CD4-positive, alpha-beta memory T cell (primary cell): Measurements from ENCODE around the gene CHCHD5. TPM values are rescaled to one million over a fixed set of nuclear protein-coding genes. Genes with fewer than 3 reads are reported as not detected.

Source experiments
- CTCF ChIA-PET: fragments of 350-600 bp; sonication (Branson Sonifier 250); formaldehyde crosslinking; loops from one replicate; lab custom pipeline; 2021; ENCODE audit warnings: inconsistent platforms; ENCODE audit not compliant: partially characterized antibody; lab: Charles Lee
- POLR2A ChIA-PET: fragments of 350-600 bp; sonication (Branson Sonifier 250); formaldehyde crosslinking; loops from one replicate; lab custom pipeline; 2021; ENCODE audit not compliant: partially characterized antibody; lab: Charles Lee
- DNase-seq, 5 donors: peaks; one replicate each; pipeline versions ENCODE4 v3.0.0 to v3.0.0-alpha.2; 2020 to 2022; ENCODE audit warnings: mixed read lengths in 1 of 5
- H3K27ac ChIP-seq: one replicate; pipeline ENCODE4 v1.7.0; 2013; ENCODE audit warnings: low read depth, low read length
- H3K27me3 ChIP-seq: 2 replicates; pipeline ENCODE4 v1.7.0; 2013; ENCODE audit warnings: mild to moderate bottlenecking, low read length, moderate library complexity; ENCODE audit not compliant: insufficient read depth
- H3K36me3 ChIP-seq: 2 replicates; pipeline ENCODE4 v1.7.0; 2013; ENCODE audit warnings: mild to moderate bottlenecking, low read length, moderate library complexity; ENCODE audit not compliant: insufficient read depth
- H3K4me1 ChIP-seq: 2 replicates; pipeline ENCODE4 v1.7.0; 2013; ENCODE audit warnings: mild to moderate bottlenecking, low read length, moderate library complexity; ENCODE audit not compliant: insufficient read depth
- H3K4me3 ChIP-seq, 2 donors: one replicate each; pipeline ENCODE4 v1.7.0; 2013; ENCODE audit warnings: low read length in 2 of 2, mild to moderate bottlenecking in 1 of 2
- H3K9me3 ChIP-seq, 2 donors: one replicate each; pipeline ENCODE4 v1.7.0; 2013; ENCODE audit warnings: low read length in 2 of 2, control low read depth in 1 of 2; ENCODE audit not compliant: control insufficient read depth in 1 of 2
- H3K27ac Mint-ChIP-seq, 7 donors: one replicate each; pipeline ENCODE4 v1.8.0; 2020 to 2021; ENCODE audit warnings: mixed read lengths in 7 of 7, mild to moderate bottlenecking in 6 of 7, inconsistent platforms in 3 of 7, moderate library complexity in 3 of 7
- H3K27me3 Mint-ChIP-seq, 2 donors: one replicate each; pipeline ENCODE4 v1.8.0; 2020 to 2021; ENCODE audit warnings: mixed read lengths in 2 of 2
- H3K36me3 Mint-ChIP-seq, 2 donors: one replicate each; pipeline ENCODE4 v1.8.0; 2020 to 2021; ENCODE audit warnings: mixed read lengths in 2 of 2, inconsistent platforms in 1 of 2, mild to moderate bottlenecking in 1 of 2
- H3K4me1 Mint-ChIP-seq, 4 donors: one replicate each; pipeline ENCODE4 v1.8.0; 2020 to 2021; ENCODE audit warnings: mixed read lengths in 4 of 4, mild to moderate bottlenecking in 1 of 4
- H3K4me3 Mint-ChIP-seq, 8 donors: one replicate each; pipeline ENCODE4 v1.8.0; 2020 to 2021; ENCODE audit warnings: mixed read lengths in 8 of 8, mild to moderate bottlenecking in 7 of 8, moderate library complexity in 6 of 8, inconsistent platforms in 3 of 8
- H3K9me3 Mint-ChIP-seq, 8 donors: one replicate each; pipeline ENCODE4 v1.8.0; 2020 to 2021; ENCODE audit warnings: mixed read lengths in 8 of 8, mild to moderate bottlenecking in 5 of 8, inconsistent platforms in 3 of 8, moderate library complexity in 1 of 8
- intact Hi-C: fragments of 100-400 bp; cut with micrococcal nuclease; formaldehyde crosslinking; loops from one replicate; pipeline ENCODE4 v1.15.1; 2023
- polyA plus RNA-seq, 2 donors: library from polyadenylated mRNA; unstranded; fragments of 300-500 nt; fragmentation: Illumina TruSeq; gene quantifications; one replicate each; pipeline ENCODE4 v1.2.3, GENCODE V29; 2021
- total RNA-seq, 2 experiments: library from RNA; stranded (reverse); gene quantifications; one replicate each; pipeline ENCODE4 v1.2.3, GENCODE V29; 2021

The CHCHD5 gene
- total and polyA plus RNA-seq, 4 experiments from 2014 or later = 23.3 to 71.1 (median 32.5) TPM

- H3K27ac Mint-ChIP-seq = no peak overlapping the region
- Histone ChIP-seq H3K9me3 (no peaks in the 10 kb centered on the region), H3K27ac (no peak overlapping the region), H3K36me3 (peaks cover 58% of the 10 kb centered on the region), H3K27me3 (no peaks in the 10 kb centered on the region), H3K4me3 (no peak overlapping the region), H3K4me1 (no peaks in the 10 kb centered on the region)
- H3K4me1 Mint-ChIP-seq = no peaks in the 10 kb centered on the region
- H3K4me3 Mint-ChIP-seq = no peak overlapping the region
- ChIA-PET CTCF (no interaction called here), POLR2A (no interaction called here)
- H3K9me3 Mint-ChIP-seq = peaks cover 0 to 14% (median 7%) of the 10 kb centered on the region in 8 donors
- intact Hi-C loops = no loop called here
- no peak for DNase-seq
- no peaks in the 10 kb centered on the region for H3K27me3 Mint-ChIP-seq
- peaks cover 79 to 86% of the 10 kb centered on the region in 2 donors for H3K36me3 Mint-ChIP-seq
These were observed 12.4 kb upstream of the CHCHD5 start for GRCh38 chr2:112572005-112572404.

- peaks cover 2 to 9% (median 3%) of the 10 kb centered on the region in 4 donors for H3K4me1 Mint-ChIP-seq
- Histone ChIP-seq H3K4me3 (no peak overlapping the region), H3K9me3 (no peaks in the 10 kb centered on the region), H3K4me1 (peaks cover 4% of the 10 kb centered on the region), H3K36me3 (peaks cover 21% of the 10 kb centered on the region), H3K27me3 (no peaks in the 10 kb centered on the region), H3K27ac (no peak overlapping the region)
- no peak overlapping the region for H3K4me3 Mint-ChIP-seq
- ChIA-PET CTCF (interaction anchor here (2.9 kb wide), 1 partner anchor 97 kb away, joined by 11 read pairs; no protein-coding TSS in a partner anchor), POLR2A (no interaction called here)
- no peak overlapping the region for H3K27ac Mint-ChIP-seq
- no peaks in the 10 kb centered on the region for H3K9me3 Mint-ChIP-seq
- intact Hi-C loops = no loop called here
- H3K27me3 Mint-ChIP-seq = no peaks in the 10 kb centered on the region
- DNase-seq = no peak
- peaks cover 28 to 38% of the 10 kb centered on the region in 2 donors for H3K36me3 Mint-ChIP-seq
These were observed 6.7 kb upstream of the CHCHD5 start for GRCh38 chr2:112577756-112578155.

GRCh38 chr2:112579241-112579640 is 5.2 kb upstream of the CHCHD5 start:
- Histone ChIP-seq H3K27ac (no peak overlapping the region), H3K27me3 (no peaks in the 10 kb centered on the region), H3K9me3 (no peaks in the 10 kb centered on the region), H3K36me3 (peaks cover 16% of the 10 kb centered on the region), H3K4me3 (no peak overlapping the region), H3K4me1 (peaks cover 10% of the 10 kb centered on the region)
- ChIA-PET CTCF (interaction anchor here (0.9 to 2.9 kb wide), 2 partner anchors 98 to 113 kb away, joined by 4 to 11 read pairs; no protein-coding TSS in a partner anchor), POLR2A (no interaction called here)
- Mint-ChIP-seq H3K36me3 (peaks cover 24 to 29% of the 10 kb centered on the region in 2 donors), H3K27ac (no peak overlapping the region), H3K4me3 (no peak overlapping the region), H3K27me3 (no peaks in the 10 kb centered on the region), H3K9me3 (peaks cover 0 to 3% (median 0%) of the 10 kb centered on the region in 8 donors), H3K4me1 (peaks cover 8 to 23% (median 11%) of the 10 kb centered on the region in 4 donors)
- no peak for DNase-seq
- intact Hi-C loops = no loop called here

- CTCF ChIA-PET = no interaction called here
- H3K4me1 Mint-ChIP-seq = peaks cover 13 to 32% (median 18%) of the 10 kb centered on the region in 4 donors
- H3K36me3 Mint-ChIP-seq = peaks cover 19 to 29% of the 10 kb centered on the region in 2 donors
These were observed 4.3 kb upstream of the CHCHD5 start for GRCh38 chr2:112580084-112580483.

GRCh38 chr2:112582314-112582746 is 2.1 kb upstream of the CHCHD5 start:
- Histone ChIP-seq H3K36me3 (peaks cover 10% of the 10 kb centered on the region), H3K27ac (no peak overlapping the region), H3K9me3 (no peaks in the 10 kb centered on the region), H3K4me3 (no peak overlapping the region), H3K27me3 (no peaks in the 10 kb centered on the region), H3K4me1 (peaks cover 27% of the 10 kb centered on the region)
- H3K4me3 Mint-ChIP-seq = peak overlapping the region in 2 of 8 donors; percentile 13 to 61
- DNase-seq = peak in 4 of 5 donors; percentile 60 to 71 (median 64)
- peaks cover 18 to 49% (median 31%) of the 10 kb centered on the region in 4 donors for H3K4me1 Mint-ChIP-seq
- ChIA-PET POLR2A (interaction anchor here (0.6 to 3.8 kb wide), 3 partner anchors 40 to 461 kb away, joined by 3 to 27 read pairs (median 4); partner anchors contain the start of gene POLR1B), CTCF (interaction anchor here (1.4 to 3.5 kb wide), 3 partner anchors 34 to 144 kb away, joined by 6 to 27 read pairs (median 19); no protein-coding TSS in a partner anchor)
- peaks cover 7 to 21% of the 10 kb centered on the region in 2 donors for H3K36me3 Mint-ChIP-seq
- intact Hi-C loops = loop anchor here (1.0 to 5.0 kb wide), 2 partner anchors 101 to 145 kb away; no protein-coding TSS in a partner anchor
- peaks cover 0 to 3% (median 0%) of the 10 kb centered on the region in 8 donors for H3K9me3 Mint-ChIP-seq
- peak overlapping the region in 4 of 7 donors; percentile 50 to 95 (median 66) for H3K27ac Mint-ChIP-seq
- H3K27me3 Mint-ChIP-seq = no peaks in the 10 kb centered on the region

More at GRCh38 chr2:112580084-112580483, 4.3 kb upstream of the CHCHD5 start:
- POLR2A ChIA-PET = no interaction called here
- DNase-seq = no peak
- intact Hi-C loops = loop anchor here (5.0 kb wide), 1 partner anchor 147 kb away; no protein-coding TSS in a partner anchor
- H3K4me3 Mint-ChIP-seq = no peak overlapping the region
- no peaks in the 10 kb centered on the region for H3K27me3 Mint-ChIP-seq
- no peaks in the 10 kb centered on the region for H3K27me3 ChIP-seq
- peaks cover 11% of the 10 kb centered on the region for H3K36me3 ChIP-seq
- no peak overlapping the region for H3K27ac ChIP-seq
- H3K4me1 ChIP-seq = peaks cover 14% of the 10 kb centered on the region
- no peak overlapping the region for H3K4me3 ChIP-seq
- no peaks in the 10 kb centered on the region for H3K9me3 ChIP-seq
- peaks cover 0 to 3% (median 0%) of the 10 kb centered on the region in 8 donors for H3K9me3 Mint-ChIP-seq
- no peak overlapping the region for H3K27ac Mint-ChIP-seq

GRCh38 chr2:112583497-112584133 is 794 bp upstream of the CHCHD5 start:
- ChIA-PET CTCF (interaction anchor here (0.9 to 3.5 kb wide), 12 partner anchors 17 to 533 kb away, joined by 3 to 27 read pairs (median 4); partner anchors contain the start of gene ZC3H8), POLR2A (interaction anchor here (0.6 to 3.8 kb wide), 15 partner anchors 16 to 529 kb away, joined by 3 to 27 read pairs (median 6); partner anchors contain the start of genes POLR1B, SLC20A1, TMEM87B and ZC3H8)
- Mint-ChIP-seq H3K36me3 (peaks cover 13 to 26% of the 10 kb centered on the region in 2 donors), H3K27me3 (no peaks in the 10 kb centered on the region), H3K4me3 (peak overlapping the region; percentile 95 to 98 (median 96)), H3K4me1 (peaks cover 19 to 53% (median 31%) of the 10 kb centered on the region in 4 donors), H3K9me3 (peaks cover 0 to 3% (median 0%) of the 10 kb centered on the region in 8 donors), H3K27ac (peak overlapping the region; percentile 94 to 99 (median 98))
- peak in 4 of 5 donors; percentile 1 to 25 (median 16) for DNase-seq
- Histone ChIP-seq H3K4me1 (peaks cover 27% of the 10 kb centered on the region), H3K4me3 (peak overlapping the region; percentile 37 to 88), H3K9me3 (no peaks in the 10 kb centered on the region), H3K27ac (peak overlapping the region; percentile 79), H3K27me3 (no peaks in the 10 kb centered on the region), H3K36me3 (peaks cover 12% of the 10 kb centered on the region)
- intact Hi-C loops = loop anchor here (1.0 to 5.0 kb wide), 7 partner anchors 41 to 528 kb away; partner anchors contain the start of genes CKAP2L, POLR1B, SLC20A1 and TMEM87B
